ENCODE results near the gene CDH13. TPM values are rescaled to one million over a fixed set of nuclear protein-coding genes. Genes with fewer than 3 reads are reported as not detected.
A peak's percentile ranks its signal among the peaks of the same experiment; 100 is the strongest.

Gene CDH13
- total and polyA plus RNA-seq, 9 of the 15 experiments (the other 6 are each of a cell fraction or from before 2014, with no cell fraction given), result 0.03 TPM; not detected in 8

DNA sequence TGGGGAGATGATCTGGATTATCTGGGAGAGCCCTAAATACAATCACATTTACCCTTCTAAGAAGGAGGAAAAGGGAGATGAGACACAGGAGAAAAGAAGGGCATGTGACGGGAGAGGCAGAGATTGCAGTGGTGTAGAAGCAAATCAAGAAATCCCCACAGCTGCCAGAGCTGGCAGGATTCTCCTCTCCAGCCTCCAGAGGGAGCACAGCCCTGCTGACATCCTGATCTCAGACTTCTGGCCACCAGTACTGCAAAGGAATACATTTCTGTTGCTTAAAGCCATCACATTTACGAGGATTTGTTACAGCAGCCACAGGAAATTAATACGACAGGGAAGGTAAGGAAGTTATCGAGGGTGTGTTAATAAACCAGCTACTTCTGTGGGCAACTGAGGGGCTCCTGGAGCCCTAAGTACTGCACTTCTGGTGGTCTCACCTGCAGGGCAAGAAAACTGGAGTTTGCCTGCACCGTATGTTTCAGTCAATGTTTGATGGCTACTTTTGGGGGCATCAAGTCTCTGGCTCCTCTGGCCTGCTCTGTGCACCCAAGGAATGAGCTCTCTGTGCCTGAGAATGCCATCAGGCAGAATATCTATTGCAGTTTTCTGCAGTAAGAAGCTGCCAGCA lies 22.9 kb upstream of the CDH13 start:
- no peak for ATAC-seq
- intact Hi-C loops (cut with micrococcal nuclease), result no loop called here
- no peak for TF ChIP-seq HEY1 (CRISPR knock-in tag; IDR thresholded peaks at IDR 0.05; ENCODE audit: borderline replicate concordance)
- TF ChIP-seq, protein P1, sequence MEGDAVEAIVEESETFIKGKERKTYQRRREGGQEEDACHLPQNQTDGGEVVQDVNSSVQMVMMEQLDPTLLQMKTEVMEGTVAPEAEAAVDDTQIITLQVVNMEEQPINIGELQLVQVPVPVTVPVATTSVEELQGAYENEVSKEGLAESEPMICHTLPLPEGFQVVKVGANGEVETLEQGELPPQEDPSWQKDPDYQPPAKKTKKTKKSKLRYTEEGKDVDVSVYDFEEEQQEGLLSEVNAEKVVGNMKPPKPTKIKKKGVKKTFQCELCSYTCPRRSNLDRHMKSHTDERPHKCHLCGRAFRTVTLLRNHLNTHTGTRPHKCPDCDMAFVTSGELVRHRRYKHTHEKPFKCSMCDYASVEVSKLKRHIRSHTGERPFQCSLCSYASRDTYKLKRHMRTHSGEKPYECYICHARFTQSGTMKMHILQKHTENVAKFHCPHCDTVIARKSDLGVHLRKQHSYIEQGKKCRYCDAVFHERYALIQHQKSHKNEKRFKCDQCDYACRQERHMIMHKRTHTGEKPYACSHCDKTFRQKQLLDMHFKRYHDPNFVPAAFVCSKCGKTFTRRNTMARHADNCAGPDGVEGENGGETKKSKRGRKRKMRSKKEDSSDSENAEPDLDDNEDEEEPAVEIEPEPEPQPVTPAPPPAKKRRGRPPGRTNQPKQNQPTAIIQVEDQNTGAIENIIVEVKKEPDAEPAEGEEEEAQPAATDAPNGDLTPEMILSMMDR (IDR thresholded peaks at IDR 0.05 in 2 of 3, conservative IDR thresholded peaks at IDR 0.05 in 1 of 3; ENCODE audit: insufficient read depth in 2 of 3, low read depth in 1 of 3, low read length in 3 of 3), result peak in 1 of 3 experiments; percentile 17; a peak in 1 of 6 replicates
- no peak for TF ChIP-seq U2AF1 (optimal IDR thresholded peaks at IDR 0.05; ENCODE audit: low read depth, low read length)
- TF ChIP-seq GABPB2 (CRISPR knock-in tag; conservative IDR thresholded peaks at IDR 0.05), result no peak
- no peak for TF ChIP-seq MAFK (IDR thresholded peaks at IDR 0.05; ENCODE audit: low read length)
- TF ChIP-seq KDM1A (IDR thresholded peaks at IDR 0.05), result no peak
- Histone ChIP-seq H3K4me1 (replicated peaks in 1 of 2; ENCODE audit: control insufficient read depth in 2 of 2, insufficient read depth in 2 of 2, low read length in 2 of 2) (no peaks in the 10 kb centered on the region), H3K9me3 (replicated peaks; ENCODE audit: control insufficient read depth, insufficient read depth, low read depth, low read length) (no peaks in the 10 kb centered on the region), H3K27me3 (ENCODE audit: control insufficient read depth in 2 of 2, insufficient read depth in 2 of 2, low read length in 2 of 2) (no peaks in the 10 kb centered on the region), H4K20me1 (replicated peaks; ENCODE audit: control insufficient read depth, insufficient read depth, low read length) (no peaks in the 10 kb centered on the region), H3K79me2 (ENCODE audit: control insufficient read depth, insufficient read depth, low read length) (no peaks in the 10 kb centered on the region), H3K9me1 (ENCODE audit: control insufficient read depth, insufficient read depth, low read length) (no peaks in the 10 kb centered on the region), H3K4me2 (ENCODE audit: insufficient read depth, low read length) (no peak overlapping the region), H3K36me3 (ENCODE audit: control insufficient read depth, insufficient read depth, low read length) (no peaks in the 10 kb centered on the region), H3K9ac (ENCODE audit: insufficient read depth in 1 of 2, low read depth in 2 of 2, low read length in 2 of 2) (no peak overlapping the region), H3K27ac (ENCODE audit: extremely low read depth, low read depth, low read length) (no peak overlapping the region), H3K4me3 (no peak overlapping the region), H2AFZ (ENCODE audit: low read depth, low read length) (no peak overlapping the region)
- CTCF ChIA-PET (ENCODE audit: low intra/inter-chr PET ratio), result no interaction called here
- in situ Hi-C loops (cut with MboI), result no loop called here
- POLR2A ChIA-PET, result interaction anchor here (0.5 kb wide), 1 partner anchor 690 kb away, joined by 3 read pairs; no protein-coding TSS in a partner anchor
- no TSS peak for BruUV-seq (replicated peaks)
- 0% methylated on average over 5 of the region's 5 CpGs for WGBS (ENCODE audit: insufficient coverage, low coverage, missing lambda C conversion rate)
- no peak for FAIRE-seq
- no peak for DNase-seq (ENCODE audit: extremely low read depth in 1 of 4, low spot score in 3 of 4)

Measured in K562 (cell line).